ENCODE measurements around the gene HNRNPCL1.
"Not testable (repeated sequence)": the region's sequence is repeated elsewhere in the genome, so short reads cannot be mapped to it uniquely, and the experiment has no call there.

The HNRNPCL1 gene

DNA sequence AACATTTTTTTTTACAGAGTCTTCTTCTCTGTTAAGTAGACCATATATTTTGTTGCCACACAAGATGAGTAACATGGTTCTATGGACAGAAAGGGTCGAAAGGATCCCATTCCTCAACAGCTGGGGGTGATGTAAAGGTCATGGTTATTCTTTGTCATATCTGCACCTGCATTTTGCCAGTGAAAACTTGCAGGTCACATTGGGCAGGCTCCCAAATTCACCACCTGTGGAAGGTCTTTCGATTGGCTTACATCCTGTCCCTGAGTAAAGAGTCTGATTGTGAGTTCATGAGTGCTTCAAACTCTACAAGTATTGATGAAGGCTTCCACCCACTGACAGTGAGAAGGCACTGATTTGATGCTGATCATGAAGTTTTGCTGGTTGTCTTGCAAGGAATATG is 15.3 kb downstream of the HNRNPCL1 start:
- POLR2A ChIA-PET; H3K36me3 ChIP-seq (ENCODE audit: control insufficient read depth in 4 of 4, insufficient read depth in 4 of 4, low read length in 3 of 4); H3K4me3 ChIP-seq (ENCODE audit: control insufficient read depth in 1 of 7, extremely low read depth in 1 of 7, insufficient read depth in 4 of 7, low read depth in 2 of 7, low read length in 6 of 7); H3K27me3 ChIP-seq (replicated peaks in 2 of 5; ENCODE audit: control insufficient read depth in 4 of 5, insufficient read depth in 5 of 5, low read length in 4 of 5); H3K4me1 ChIP-seq (ENCODE audit: control extremely low read depth in 1 of 4, control insufficient read depth in 4 of 4, insufficient read depth in 4 of 4, low read length in 3 of 4); H3K27ac ChIP-seq (ENCODE audit: insufficient read depth in 1 of 2, low read depth in 1 of 2, low read length in 2 of 2, poor library complexity in 1 of 2, severe bottlenecking in 2 of 2); CTCF ChIA-PET; H3K9me3 ChIP-seq (ENCODE audit: control extremely low read depth in 1 of 5, control insufficient read depth in 4 of 5, insufficient read depth in 2 of 5, low read depth in 1 of 5, low read length in 4 of 5); DNase-seq: not testable (repeated sequence)
- WGBS (ENCODE audit: insufficient coverage) = no CpG with 5 or more reads among the region's 2 CpGs

DNA sequence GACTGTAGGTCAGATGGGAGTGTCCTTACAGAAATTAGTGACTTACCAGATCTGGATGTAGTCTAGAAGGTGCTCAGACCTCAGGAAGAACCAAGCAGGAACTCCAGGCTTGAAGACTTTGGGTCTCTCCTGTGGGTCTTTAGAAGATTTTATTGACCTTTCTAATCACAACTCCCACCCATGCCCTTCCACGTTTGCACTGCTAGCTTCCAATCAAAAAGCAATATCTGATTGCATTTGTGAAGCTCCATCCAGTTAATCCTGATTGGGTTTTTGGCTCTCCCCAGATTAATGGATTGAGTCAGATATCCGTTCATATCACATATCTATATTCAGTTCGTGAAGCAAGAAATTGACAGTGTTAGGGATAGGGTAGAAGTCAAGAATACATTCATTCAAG is 17.2 kb downstream of the HNRNPCL1 start, which contains the start of gene PRAMEF11:
TSS of gene PRAMEF11 (minus strand) at position 101 of the 400 bp plus-strand sequence. CDS start 2,621 bp downstream, outside the sequence.
- H3K27me3 ChIP-seq (replicated peaks in 2 of 5; ENCODE audit: control insufficient read depth in 4 of 5, insufficient read depth in 5 of 5, low read length in 4 of 5); POLR2A ChIA-PET; H3K9me3 ChIP-seq (ENCODE audit: control extremely low read depth in 1 of 5, control insufficient read depth in 4 of 5, insufficient read depth in 2 of 5, low read depth in 1 of 5, low read length in 4 of 5); H3K4me1 ChIP-seq (ENCODE audit: control extremely low read depth in 1 of 4, control insufficient read depth in 4 of 4, insufficient read depth in 4 of 4, low read length in 3 of 4); H3K27ac ChIP-seq (ENCODE audit: insufficient read depth in 1 of 2, low read depth in 1 of 2, low read length in 2 of 2, poor library complexity in 1 of 2, severe bottlenecking in 2 of 2); H3K36me3 ChIP-seq (ENCODE audit: control insufficient read depth in 4 of 4, insufficient read depth in 4 of 4, low read length in 3 of 4); H3K4me3 ChIP-seq (ENCODE audit: control insufficient read depth in 1 of 7, extremely low read depth in 1 of 7, insufficient read depth in 4 of 7, low read depth in 2 of 7, low read length in 6 of 7); CTCF ChIA-PET; DNase-seq: not testable (repeated sequence)
- 67% methylated on average over 1 of the region's 3 CpGs for WGBS (ENCODE audit: insufficient coverage)

GRCh38 chr1:12819061-12819460 is 29.5 kb downstream of the HNRNPCL1 start:
- H3K9me3 ChIP-seq (ENCODE audit: control extremely low read depth in 1 of 5, control insufficient read depth in 4 of 5, insufficient read depth in 2 of 5, low read depth in 1 of 5, low read length in 4 of 5); H3K4me1 ChIP-seq (ENCODE audit: control extremely low read depth in 1 of 4, control insufficient read depth in 4 of 4, insufficient read depth in 4 of 4, low read length in 3 of 4); DNase-seq; H3K36me3 ChIP-seq (ENCODE audit: control insufficient read depth in 4 of 4, insufficient read depth in 4 of 4, low read length in 3 of 4); CTCF ChIA-PET; POLR2A ChIA-PET; H3K27ac ChIP-seq (ENCODE audit: insufficient read depth in 1 of 2, low read depth in 1 of 2, low read length in 2 of 2, poor library complexity in 1 of 2, severe bottlenecking in 2 of 2); H3K4me3 ChIP-seq (ENCODE audit: control insufficient read depth in 1 of 7, extremely low read depth in 1 of 7, insufficient read depth in 4 of 7, low read depth in 2 of 7, low read length in 6 of 7); H3K27me3 ChIP-seq (replicated peaks in 2 of 5; ENCODE audit: control insufficient read depth in 4 of 5, insufficient read depth in 5 of 5, low read length in 4 of 5): not testable (repeated sequence)
- WGBS (ENCODE audit: insufficient coverage) = 84% methylated on average over 6 of the region's 6 CpGs

DNA sequence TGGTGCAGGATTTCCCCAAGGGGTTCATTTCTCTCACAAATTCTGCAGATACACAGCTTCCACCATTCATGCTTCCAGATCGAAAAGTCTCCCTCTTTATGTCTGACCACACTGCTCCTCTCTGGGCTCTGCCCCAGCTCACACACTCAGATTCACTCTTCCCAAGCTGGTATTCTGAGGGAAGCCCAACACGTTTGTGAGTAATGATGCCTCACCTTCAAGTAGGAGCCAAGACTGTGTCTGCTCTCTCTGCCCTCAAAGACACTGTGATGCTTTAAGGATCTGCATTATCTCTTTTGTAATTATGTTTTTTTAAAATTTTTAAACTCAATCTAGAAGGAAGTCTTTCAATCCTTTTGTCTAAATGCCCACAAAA is 37.1 kb downstream of the HNRNPCL1 start:
- Histone ChIP-seq H3K27me3 (replicated peaks in 2 of 5; ENCODE audit: control insufficient read depth in 4 of 5, insufficient read depth in 5 of 5, low read length in 4 of 5) (peaks cover 0 to 2% (median 0%) of the 10 kb centered on the region in 5 experiments), H3K36me3 (ENCODE audit: control insufficient read depth in 4 of 4, insufficient read depth in 4 of 4, low read length in 3 of 4) (no peaks in the 10 kb centered on the region), H3K4me1 (ENCODE audit: control extremely low read depth in 1 of 4, control insufficient read depth in 4 of 4, insufficient read depth in 4 of 4, low read length in 3 of 4) (no peaks in the 10 kb centered on the region), H3K27ac (ENCODE audit: insufficient read depth in 1 of 2, low read depth in 1 of 2, low read length in 2 of 2, poor library complexity in 1 of 2, severe bottlenecking in 2 of 2) (no peak overlapping the region), H3K9me3 (ENCODE audit: control extremely low read depth in 1 of 5, control insufficient read depth in 4 of 5, insufficient read depth in 2 of 5, low read depth in 1 of 5, low read length in 4 of 5) (no peaks in the 10 kb centered on the region), H3K4me3 (ENCODE audit: control insufficient read depth in 1 of 7, extremely low read depth in 1 of 7, insufficient read depth in 4 of 7, low read depth in 2 of 7, low read length in 6 of 7) (no peak overlapping the region)
- no peak for DNase-seq
- POLR2A ChIA-PET = no interaction called here
- CTCF ChIA-PET = no interaction called here
- WGBS (ENCODE audit: insufficient coverage) = 78% methylated on average over 2 of the region's 2 CpGs

- no peaks in the 10 kb centered on the region for H3K4me1 ChIP-seq (ENCODE audit: control extremely low read depth in 1 of 4, control insufficient read depth in 4 of 4, insufficient read depth in 4 of 4, low read length in 3 of 4)
- H3K9me3 ChIP-seq (ENCODE audit: control extremely low read depth in 1 of 5, control insufficient read depth in 4 of 5, insufficient read depth in 2 of 5, low read depth in 1 of 5, low read length in 4 of 5) = no peaks in the 10 kb centered on the region
- CTCF ChIA-PET = no interaction called here
- peaks cover 0 to 2% (median 0%) of the 10 kb centered on the region in 5 experiments for H3K27me3 ChIP-seq (replicated peaks in 2 of 5; ENCODE audit: control insufficient read depth in 4 of 5, insufficient read depth in 5 of 5, low read length in 4 of 5)
- no peak overlapping the region for H3K27ac ChIP-seq (ENCODE audit: insufficient read depth in 1 of 2, low read depth in 1 of 2, low read length in 2 of 2, poor library complexity in 1 of 2, severe bottlenecking in 2 of 2)
- H3K36me3 ChIP-seq (ENCODE audit: control insufficient read depth in 4 of 4, insufficient read depth in 4 of 4, low read length in 3 of 4) = no peaks in the 10 kb centered on the region
- no peak overlapping the region for H3K4me3 ChIP-seq (ENCODE audit: control insufficient read depth in 1 of 7, extremely low read depth in 1 of 7, insufficient read depth in 4 of 7, low read depth in 2 of 7, low read length in 6 of 7)
- 81% methylated on average over 5 of the region's 5 CpGs for WGBS (ENCODE audit: insufficient coverage)
- POLR2A ChIA-PET = no interaction called here
- DNase-seq = no peak
Measured at GRCh38 chr1:12810691-12811408, 37.7 kb downstream of the HNRNPCL1 start.

DNA sequence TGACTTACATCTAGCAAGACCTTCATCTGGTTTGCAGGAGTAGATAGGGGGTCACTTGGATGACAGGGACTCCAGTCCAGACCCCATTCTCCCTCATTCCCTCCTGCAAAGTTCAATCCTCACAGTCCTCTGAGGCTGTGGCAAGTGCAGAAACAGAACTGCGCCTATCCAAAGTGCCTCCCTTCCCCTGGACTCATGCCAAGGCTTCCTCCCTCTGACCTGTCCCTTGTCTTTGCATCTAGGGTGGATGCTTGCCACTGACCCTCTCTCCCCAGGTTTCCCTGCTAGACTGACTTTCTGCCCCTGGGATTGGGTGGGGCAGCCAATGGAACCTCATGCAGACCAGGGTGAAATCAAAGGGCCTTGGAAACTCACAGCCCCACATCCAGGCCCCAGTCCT is 38.6 kb downstream of the HNRNPCL1 start:
- DNase-seq = no peak
- H3K36me3 ChIP-seq (ENCODE audit: control insufficient read depth in 4 of 4, insufficient read depth in 4 of 4, low read length in 3 of 4) = no peaks in the 10 kb centered on the region
- no peaks in the 10 kb centered on the region for H3K9me3 ChIP-seq (ENCODE audit: control extremely low read depth in 1 of 5, control insufficient read depth in 4 of 5, insufficient read depth in 2 of 5, low read depth in 1 of 5, low read length in 4 of 5)
- POLR2A ChIA-PET = no interaction called here
- CTCF ChIA-PET = no interaction called here
- no peak overlapping the region for H3K27ac ChIP-seq (ENCODE audit: insufficient read depth in 1 of 2, low read depth in 1 of 2, low read length in 2 of 2, poor library complexity in 1 of 2, severe bottlenecking in 2 of 2)
- 100% methylated on average over 1 of the region's 1 CpG for WGBS (ENCODE audit: insufficient coverage)
- H3K4me1 ChIP-seq (ENCODE audit: control extremely low read depth in 1 of 4, control insufficient read depth in 4 of 4, insufficient read depth in 4 of 4, low read length in 3 of 4) = no peaks in the 10 kb centered on the region
- no peak overlapping the region for H3K4me3 ChIP-seq (ENCODE audit: control insufficient read depth in 1 of 7, extremely low read depth in 1 of 7, insufficient read depth in 4 of 7, low read depth in 2 of 7, low read length in 6 of 7)
- peaks cover 0 to 2% (median 0%) of the 10 kb centered on the region in 5 experiments for H3K27me3 ChIP-seq (replicated peaks in 2 of 5; ENCODE audit: control insufficient read depth in 4 of 5, insufficient read depth in 5 of 5, low read length in 4 of 5)

DNA sequence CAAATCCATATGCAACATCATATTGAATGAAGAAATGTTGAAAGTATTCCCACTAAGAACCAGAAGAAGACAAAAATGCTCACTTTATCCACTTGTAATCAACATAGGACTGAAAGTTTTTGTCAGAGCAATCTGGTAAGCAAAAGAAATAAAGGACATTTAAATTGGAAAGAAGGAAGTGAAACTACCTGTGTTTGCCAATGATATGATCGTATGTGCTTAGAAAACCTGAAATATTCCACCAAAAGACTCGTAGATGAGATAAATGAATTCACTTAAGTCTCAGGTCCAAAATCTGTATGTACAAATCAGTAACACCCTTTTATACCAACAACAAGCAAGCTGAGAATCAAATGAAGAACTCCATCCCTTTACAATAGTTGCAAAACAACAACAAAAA is 48.8 kb downstream of the HNRNPCL1 start:
- Histone ChIP-seq H3K27me3 (replicated peaks in 2 of 5; ENCODE audit: control insufficient read depth in 4 of 5, insufficient read depth in 5 of 5, low read length in 4 of 5) (peaks cover 0 to 8% (median 0%) of the 10 kb centered on the region in 5 experiments), H3K27ac (ENCODE audit: insufficient read depth in 1 of 2, low read depth in 1 of 2, low read length in 2 of 2, poor library complexity in 1 of 2, severe bottlenecking in 2 of 2) (no peak overlapping the region), H3K36me3 (ENCODE audit: control insufficient read depth in 4 of 4, insufficient read depth in 4 of 4, low read length in 3 of 4) (no peaks in the 10 kb centered on the region), H3K9me3 (ENCODE audit: control extremely low read depth in 1 of 5, control insufficient read depth in 4 of 5, insufficient read depth in 2 of 5, low read depth in 1 of 5, low read length in 4 of 5) (no peaks in the 10 kb centered on the region), H3K4me3 (ENCODE audit: control insufficient read depth in 1 of 7, extremely low read depth in 1 of 7, insufficient read depth in 4 of 7, low read depth in 2 of 7, low read length in 6 of 7) (no peak overlapping the region), H3K4me1 (ENCODE audit: control extremely low read depth in 1 of 4, control insufficient read depth in 4 of 4, insufficient read depth in 4 of 4, low read length in 3 of 4) (no peaks in the 10 kb centered on the region)
- POLR2A ChIA-PET = no interaction called here
- WGBS (ENCODE audit: insufficient coverage) = 100% methylated on average over 1 of the region's 2 CpGs
- DNase-seq = no peak
- CTCF ChIA-PET = no interaction called here

All from common myeloid progenitor, CD34-positive (primary cell).